PFSK-1 (cell line): Measurements from ENCODE around the gene CCNG1.

Experiments used
- POLR2AphosphoS5 ChIP-seq: IDR thresholded peaks from 2 replicates; pipeline ENCODE4 v1.6.1; 2012; ENCODE audit warnings: low read depth, mild to moderate bottlenecking, control low read depth, low read length, moderate library complexity
- TAF1 ChIP-seq: IDR thresholded peaks from 2 replicates; pipeline ENCODE4 v1.6.1; 2012; ENCODE audit warnings: low read length, control low read depth, borderline replicate concordance; ENCODE audit not compliant: insufficient read depth

GRCh38 chr5:163439092-163439425 lies 1.7 kb downstream of the CCNG1 start:
- TF ChIP-seq POLR2AphosphoS5: no peak
- TF ChIP-seq TAF1: no peak
